Hepatocyte (in vitro differentiated cells): ENCODE data around the gene PTPN2. TPM values are rescaled to one million over a fixed set of nuclear protein-coding genes. Genes with fewer than 3 reads are reported as not detected.

ENCODE experiments used
- DNase-seq: peaks from one replicate; pipeline ENCODE4 v3.0.0-alpha.2; 2016; ENCODE audit warnings: low spot score
- H2AFZ ChIP-seq: fragments of 200-600 bp; sonication (generic); 2 replicates; pipeline ENCODE4 v1.6.0; 2016; ENCODE audit warnings: antibody characterized with exemption, mild to moderate bottlenecking
- H3K27ac ChIP-seq: fragments of 200-600 bp; sonication (generic); 2 replicates; pipeline ENCODE4 v1.5.1; 2016; ENCODE audit warnings: mild to moderate bottlenecking
- H3K27me3 ChIP-seq: fragments of 200-600 bp; sonication (generic); 2 replicates; pipeline ENCODE4 v1.6.1; 2016
- H3K36me3 ChIP-seq: fragments of 200-600 bp; sonication (generic); replicated peaks from 2 replicates; pipeline ENCODE4 v1.5.1; 2016; ENCODE audit warnings: low read depth; ENCODE audit not compliant: insufficient read depth
- H3K4me1 ChIP-seq: fragments of 200-600 bp; sonication (generic); 2 replicates; pipeline ENCODE4 v1.5.1; 2016; ENCODE audit warnings: mild to moderate bottlenecking, moderate library complexity; ENCODE audit not compliant: insufficient read depth
- H3K4me2 ChIP-seq: fragments of 200-600 bp; sonication (generic); 2 replicates; pipeline ENCODE4 v1.6.0; 2016
- H3K4me3 ChIP-seq: fragments of 200-600 bp; sonication (generic); 2 replicates; pipeline ENCODE4 v1.5.1; 2016; ENCODE audit warnings: mild to moderate bottlenecking
- H3K79me2 ChIP-seq: fragments of 200-600 bp; sonication (generic); 2 replicates; pipeline ENCODE4 v1.6.0; 2017; ENCODE audit warnings: mild to moderate bottlenecking
- H3K9me2 ChIP-seq: fragments of 200-600 bp; sonication (generic); replicated peaks from 2 replicates; pipeline ENCODE4 v1.6.0; 2017; ENCODE audit warnings: mild to moderate bottlenecking; ENCODE audit not compliant: insufficient read depth
- H3K9me3 ChIP-seq: fragments of 200-600 bp; sonication (generic); 2 replicates; pipeline ENCODE4 v1.5.1; 2016; ENCODE audit warnings: low read depth, mild to moderate bottlenecking
- H4K20me1 ChIP-seq: fragments of 200-600 bp; sonication (generic); 2 replicates; pipeline ENCODE4 v1.6.0; 2016; ENCODE audit warnings: mild to moderate bottlenecking; ENCODE audit not compliant: insufficient read depth, poor library complexity, severe bottlenecking
- EZH2 ChIP-seq: fragments of 200-600 bp; sonication (generic); IDR thresholded peaks from 2 replicates; pipeline ENCODE4 v1.6.1; 2016; ENCODE audit warnings: antibody characterized with exemption, mild to moderate bottlenecking, borderline replicate concordance
- EZH2phosphoT487 ChIP-seq: fragments of 200-600 bp; sonication (generic); IDR thresholded peaks from one replicate; pipeline ENCODE4 v1.6.1; 2018; ENCODE audit warnings: antibody characterized with exemption, mild to moderate bottlenecking, low read depth, moderate library complexity; ENCODE audit not compliant: unreplicated experiment, severe bottlenecking
- WGBS: methylation state at CpG from one replicate; pipeline ENCODE4 v1.1.6; 2016; ENCODE audit warnings: low lambda C conversion rate; ENCODE audit errors: missing lambda C conversion rate; 5-methylcytosine and 5-hydroxymethylcytosine counted together
- polyA plus RNA-seq: library from polyadenylated mRNA; unstranded; fragments of >200 nt; fragmentation: Nextera tagmentation; extraction: Ambion mirVana; gene quantifications from 2 replicates; pipeline ENCODE4 v1.2.1, GENCODE V29; 2016
- total RNA-seq: library from RNA; depleted of rRNA; stranded (reverse); fragments of >200 nt; gene quantifications from 2 replicates; pipeline ENCODE4 v1.2.3, GENCODE V29; 2014
- TF ChIP-seq, protein P1 (sequence below): fragments of 200-600 bp; sonication (generic); IDR thresholded peaks from 2 replicates; pipeline ENCODE4 v1.5.1; 2016; ENCODE audit warnings: antibody characterized with exemption, mild to moderate bottlenecking; ENCODE audit not compliant: poor library complexity

The PTPN2 gene
- total and polyA plus RNA-seq, 2 experiments from 2014 or later: 32.0 to 36.7 TPM

DNA sequence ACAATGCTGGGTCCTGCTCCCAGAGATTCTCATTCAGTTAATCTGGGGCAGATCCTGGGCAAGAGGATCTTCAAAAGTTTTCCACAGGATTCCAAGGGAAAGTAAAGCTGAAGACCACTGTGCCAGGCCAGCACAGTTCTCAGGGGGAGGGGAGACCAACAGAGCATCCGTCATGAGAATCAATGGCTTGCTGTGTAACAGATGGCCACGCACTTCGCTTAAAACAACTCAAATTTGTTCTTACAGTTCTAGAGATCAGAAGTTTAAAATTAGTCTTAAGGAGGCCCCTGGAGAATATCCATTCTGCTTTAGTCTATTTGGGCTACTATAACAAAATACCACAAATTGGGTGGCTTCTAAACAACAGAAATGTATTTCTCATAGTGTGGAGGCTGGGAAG is 46.3 kb upstream of the PTPN2 start:
- Histone ChIP-seq H4K20me1 (no peaks in the 10 kb centered on the region), H3K9me3 (no peaks in the 10 kb centered on the region), H3K36me3 (no peaks in the 10 kb centered on the region), H3K27ac (no peak overlapping the region), H3K4me2 (no peak overlapping the region), H3K79me2 (no peaks in the 10 kb centered on the region), H3K4me3 (no peak overlapping the region), H2AFZ (no peak overlapping the region), H3K4me1 (no peaks in the 10 kb centered on the region), H3K27me3 (no peaks in the 10 kb centered on the region), H3K9me2 (no peaks in the 10 kb centered on the region)
- 91% methylated on average over 3 of the region's 3 CpGs for WGBS
- TF ChIP-seq EZH2 (no peak), EZH2phosphoT487 (no peak)
- TF ChIP-seq, protein P1, sequence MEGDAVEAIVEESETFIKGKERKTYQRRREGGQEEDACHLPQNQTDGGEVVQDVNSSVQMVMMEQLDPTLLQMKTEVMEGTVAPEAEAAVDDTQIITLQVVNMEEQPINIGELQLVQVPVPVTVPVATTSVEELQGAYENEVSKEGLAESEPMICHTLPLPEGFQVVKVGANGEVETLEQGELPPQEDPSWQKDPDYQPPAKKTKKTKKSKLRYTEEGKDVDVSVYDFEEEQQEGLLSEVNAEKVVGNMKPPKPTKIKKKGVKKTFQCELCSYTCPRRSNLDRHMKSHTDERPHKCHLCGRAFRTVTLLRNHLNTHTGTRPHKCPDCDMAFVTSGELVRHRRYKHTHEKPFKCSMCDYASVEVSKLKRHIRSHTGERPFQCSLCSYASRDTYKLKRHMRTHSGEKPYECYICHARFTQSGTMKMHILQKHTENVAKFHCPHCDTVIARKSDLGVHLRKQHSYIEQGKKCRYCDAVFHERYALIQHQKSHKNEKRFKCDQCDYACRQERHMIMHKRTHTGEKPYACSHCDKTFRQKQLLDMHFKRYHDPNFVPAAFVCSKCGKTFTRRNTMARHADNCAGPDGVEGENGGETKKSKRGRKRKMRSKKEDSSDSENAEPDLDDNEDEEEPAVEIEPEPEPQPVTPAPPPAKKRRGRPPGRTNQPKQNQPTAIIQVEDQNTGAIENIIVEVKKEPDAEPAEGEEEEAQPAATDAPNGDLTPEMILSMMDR: no peak
- DNase-seq: no peak

DNA sequence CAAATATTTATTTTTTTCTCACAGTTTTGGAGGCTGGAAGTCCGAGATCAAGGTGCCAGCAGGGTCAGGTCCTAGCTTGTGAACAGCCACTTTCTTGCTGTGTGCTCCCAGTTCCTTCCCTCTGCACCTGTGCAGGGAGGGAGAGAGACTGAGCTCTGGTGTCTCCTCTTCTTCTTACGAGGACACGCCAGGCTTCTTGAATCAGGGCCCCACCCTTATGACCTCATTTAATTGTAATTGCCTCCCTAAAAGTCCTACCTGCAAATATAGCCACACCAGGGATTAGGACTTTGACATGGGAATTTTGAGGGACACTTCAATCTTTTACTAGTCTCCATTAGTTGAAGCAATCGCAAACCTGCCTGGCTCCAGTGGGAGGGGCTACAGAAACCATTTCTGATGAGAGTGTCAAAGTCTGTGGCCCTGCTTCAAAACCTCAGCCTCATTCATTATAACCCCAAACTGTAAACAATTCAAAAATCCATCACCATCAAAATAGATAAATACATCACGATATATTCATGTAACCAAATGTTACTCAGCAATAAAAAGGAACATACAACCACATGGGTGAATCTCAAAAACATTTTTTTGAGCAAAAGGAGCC is 45.5 kb upstream of the PTPN2 start:
- H3K4me1 ChIP-seq: no peaks in the 10 kb centered on the region
- H3K36me3 ChIP-seq: no peaks in the 10 kb centered on the region
- H3K9me2 ChIP-seq: no peaks in the 10 kb centered on the region
- no peak overlapping the region for H3K4me3 ChIP-seq
- H3K4me2 ChIP-seq: no peak overlapping the region
- H3K27ac ChIP-seq: no peak overlapping the region
- H2AFZ ChIP-seq: no peak overlapping the region
- no peak for DNase-seq
- TF ChIP-seq, protein P1: no peak
- TF ChIP-seq EZH2: no peak
- TF ChIP-seq EZH2phosphoT487: no peak
- no peaks in the 10 kb centered on the region for H3K79me2 ChIP-seq
- H3K9me3 ChIP-seq: no peaks in the 10 kb centered on the region
- H3K27me3 ChIP-seq: no peaks in the 10 kb centered on the region
- no peaks in the 10 kb centered on the region for H4K20me1 ChIP-seq
- 83% methylated on average over 5 of the region's 5 CpGs for WGBS

DNA sequence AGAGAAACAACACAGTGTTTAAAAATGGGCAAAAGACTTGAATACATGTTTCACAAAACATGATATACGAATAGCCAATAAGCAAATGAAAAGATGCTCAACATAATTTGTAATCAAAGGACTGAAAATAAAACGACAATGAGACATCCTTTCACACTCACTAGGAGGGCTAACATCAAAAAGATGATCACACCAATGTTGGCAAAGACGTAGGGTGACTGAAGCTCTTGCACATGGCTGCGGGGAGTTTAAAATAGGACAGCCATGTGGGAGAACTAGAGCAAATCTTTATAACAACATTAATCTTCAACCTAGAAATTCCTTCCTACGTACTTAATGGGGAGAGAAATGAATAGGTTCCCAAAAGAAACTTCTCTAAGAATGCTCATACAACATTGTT is 44.6 kb upstream of the PTPN2 start:
- H3K4me1 ChIP-seq: no peaks in the 10 kb centered on the region

More for the DNA sequence above, 44.6 kb upstream of the PTPN2 start:
- no peak for DNase-seq
- no peak for TF ChIP-seq EZH2
- no peak for TF ChIP-seq EZH2phosphoT487
- TF ChIP-seq, protein P1: no peak
- WGBS: 87% methylated on average over 5 of the region's 5 CpGs
- Histone ChIP-seq H3K79me2 (no peaks in the 10 kb centered on the region), H4K20me1 (no peaks in the 10 kb centered on the region), H3K36me3 (no peaks in the 10 kb centered on the region), H3K27me3 (no peaks in the 10 kb centered on the region), H3K4me3 (no peak overlapping the region), H3K27ac (no peak overlapping the region), H3K4me2 (no peak overlapping the region), H2AFZ (no peak overlapping the region), H3K9me2 (no peaks in the 10 kb centered on the region), H3K9me3 (no peaks in the 10 kb centered on the region)
